CD4-positive, alpha-beta T cell treated with Interferon alpha-2 for 1 hour (primary cell): ENCODE results near the gene PHTF1.
"Not testable (repeated sequence)": the region's sequence is repeated elsewhere in the genome, so short reads cannot be mapped to it uniquely, and the experiment has no call there.

Experiments used
- DNase-seq, 2 donors: peaks; one replicate each; pipeline ENCODE4 v3.0.0-alpha.2; 2020 to 2022

PHTF1 gene

DNA sequence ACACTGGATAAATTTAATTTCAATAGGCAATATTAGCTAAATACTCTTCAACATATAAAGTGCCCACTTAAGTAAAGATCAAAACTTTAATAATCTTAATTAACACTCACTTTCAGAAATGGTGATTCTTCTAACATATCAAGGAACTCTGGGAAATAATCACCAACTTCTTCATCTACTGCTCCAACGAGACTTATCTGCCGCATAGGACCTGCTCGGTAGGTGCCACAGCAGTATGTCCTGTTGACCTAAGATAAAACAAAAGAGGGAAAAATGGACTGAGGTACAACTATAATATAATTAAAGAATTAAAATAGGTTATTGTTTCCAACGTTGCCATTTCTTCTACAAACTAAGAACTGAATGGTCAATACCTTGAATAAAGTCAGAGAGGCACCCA, 18.3 kb upstream of the PHTF1 start:
- no peak for DNase-seq

DNA sequence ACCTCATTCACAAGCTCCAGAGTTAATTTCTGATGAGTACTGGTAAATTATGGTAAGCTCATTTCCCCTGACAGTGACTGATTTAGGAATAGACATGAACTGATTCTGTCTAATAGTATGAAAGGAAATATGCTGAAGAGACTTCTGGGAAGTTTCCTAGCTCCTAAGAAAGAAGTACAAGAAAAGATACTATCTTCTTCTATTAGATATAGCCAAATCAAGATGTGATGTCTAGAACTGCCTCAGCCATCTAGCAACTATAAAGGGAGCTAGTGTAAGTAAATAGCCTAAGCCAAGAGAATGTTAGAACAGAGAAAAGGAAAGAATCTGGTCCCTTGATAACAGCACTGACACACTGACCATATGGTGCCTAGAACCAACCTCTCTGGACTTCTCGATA, 10.7 kb upstream of the PHTF1 start:
- DNase-seq = no peak

DNA sequence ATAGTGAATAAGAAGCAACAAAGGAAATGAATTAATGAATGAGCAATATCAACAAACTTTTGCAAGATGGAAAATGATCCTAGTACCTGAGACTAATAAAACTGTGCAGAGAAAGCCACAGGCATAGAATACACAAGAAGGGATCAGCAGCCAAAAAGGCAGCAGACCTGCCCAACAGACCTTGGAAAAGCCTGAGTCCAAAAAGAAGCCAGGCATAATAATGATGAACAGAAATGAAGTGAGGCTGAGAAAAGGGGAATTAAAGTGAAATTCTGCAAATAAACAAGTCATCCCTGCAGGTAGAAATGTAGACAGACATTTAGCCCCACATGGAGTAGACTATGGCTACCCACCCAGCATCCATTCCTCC, 10.3 kb upstream of the PHTF1 start:
- no peak for DNase-seq

DNA sequence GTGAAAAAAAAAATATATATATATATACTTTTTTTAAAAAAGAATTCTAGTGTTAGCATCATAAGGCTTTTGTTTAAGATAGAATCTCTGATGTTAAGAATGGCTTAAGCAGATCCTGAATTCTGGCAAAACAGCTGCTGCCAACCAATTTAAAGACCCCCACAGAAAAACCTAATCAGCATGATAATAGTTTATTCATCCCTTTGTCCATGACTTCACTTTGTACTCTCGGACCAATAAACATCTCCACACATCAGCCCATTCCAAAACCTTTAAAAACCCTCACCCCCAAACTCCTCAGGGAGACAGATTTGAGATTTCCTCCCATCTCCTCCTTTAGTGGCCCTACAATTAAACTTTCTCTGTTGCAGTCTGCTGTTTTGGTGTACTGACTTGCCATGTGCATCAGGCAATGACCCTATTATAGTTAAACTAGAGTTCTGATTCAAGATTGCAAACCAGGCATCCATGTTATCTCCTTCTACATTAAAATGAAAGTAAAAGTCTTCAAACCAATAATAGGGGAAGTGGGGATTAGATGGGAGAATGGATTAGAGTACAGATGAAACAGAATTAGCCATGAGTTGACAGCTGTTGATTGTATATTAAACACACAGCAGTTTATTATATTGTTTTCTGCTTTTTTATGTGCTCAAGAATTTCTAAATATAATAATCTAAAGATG, 9.8 kb upstream of the PHTF1 start:
- DNase-seq = no peak

DNA sequence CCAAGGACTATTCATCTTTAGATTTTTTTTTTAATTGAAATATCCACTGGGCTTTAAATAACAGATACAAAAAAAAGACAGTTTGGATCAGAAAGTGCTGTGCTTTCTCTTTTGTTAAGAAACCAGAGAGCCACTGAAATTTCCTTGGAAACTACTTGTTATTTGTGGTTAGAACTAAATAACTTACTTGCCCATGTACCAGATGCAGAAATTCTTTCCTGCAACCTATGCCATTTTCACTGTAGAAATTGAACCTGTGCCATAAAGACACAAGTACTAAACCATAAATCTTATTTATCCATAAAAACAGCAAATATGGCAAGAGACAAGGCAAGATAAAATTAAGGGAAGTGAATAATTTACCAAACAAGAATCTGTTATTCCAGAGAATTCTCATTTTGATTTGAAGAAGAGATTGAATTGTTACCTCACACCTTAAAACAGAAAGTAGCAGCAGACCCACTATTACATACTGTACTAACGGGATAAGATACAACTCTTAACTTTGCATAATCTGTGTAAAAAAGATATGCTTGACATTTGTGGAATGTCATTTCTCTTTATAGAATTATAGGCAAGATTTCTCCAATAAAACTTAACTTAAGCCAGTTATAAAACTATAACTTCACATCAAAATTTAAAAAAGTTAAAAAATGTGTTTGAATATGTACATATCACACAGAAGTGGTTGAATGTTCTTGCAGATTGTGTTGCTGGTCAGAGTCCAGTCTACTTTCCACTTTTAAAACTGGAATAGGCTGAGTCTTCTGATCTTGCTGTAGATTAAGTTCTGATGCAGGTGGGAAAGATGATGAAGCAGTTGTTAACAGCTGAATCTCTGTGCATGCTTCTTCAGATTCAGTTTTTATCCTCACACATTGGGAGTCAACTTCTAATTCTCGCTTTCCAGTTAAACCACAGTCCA, 6.3 kb upstream of the PHTF1 start:
- no peak for DNase-seq

DNA sequence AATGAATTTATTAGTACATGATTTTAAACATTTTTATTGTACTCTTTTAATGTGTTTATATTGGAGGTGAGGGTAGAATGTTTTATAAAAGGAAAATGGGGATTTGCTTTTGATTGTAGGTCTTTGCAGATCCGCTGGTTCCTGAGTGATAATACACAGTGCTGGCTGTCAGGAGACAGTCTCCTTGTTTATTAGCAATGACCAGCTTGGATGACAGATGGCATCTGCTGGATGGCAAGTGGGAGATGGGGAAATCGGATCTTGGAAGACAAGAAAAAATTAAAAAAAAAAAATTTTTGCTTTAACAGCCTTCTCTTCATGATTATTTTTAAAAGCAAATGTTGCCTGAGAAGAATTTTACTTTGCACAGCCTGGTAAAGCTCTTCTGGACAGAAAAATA, 4.4 kb upstream of the PHTF1 start:
- DNase-seq = no peak

DNA sequence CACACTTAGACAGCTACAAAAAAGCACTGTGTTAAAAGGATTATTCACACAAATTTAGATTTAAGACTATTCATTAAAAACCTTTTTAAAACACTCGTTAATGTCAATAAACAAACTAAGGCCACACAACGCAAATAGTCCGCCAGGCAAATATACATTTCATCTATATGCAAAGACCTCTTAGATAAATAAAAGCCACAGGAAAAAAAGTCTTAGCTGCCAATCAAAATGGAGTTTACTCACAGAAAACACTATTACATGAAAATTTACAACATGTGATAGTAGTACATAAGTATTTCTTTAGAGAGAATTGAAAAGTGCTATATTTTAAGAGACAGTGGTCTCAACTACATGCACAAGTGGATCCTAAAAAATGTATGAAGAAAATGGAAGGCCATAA, 2.7 kb upstream of the PHTF1 start:
- DNase-seq = no peak

DNA sequence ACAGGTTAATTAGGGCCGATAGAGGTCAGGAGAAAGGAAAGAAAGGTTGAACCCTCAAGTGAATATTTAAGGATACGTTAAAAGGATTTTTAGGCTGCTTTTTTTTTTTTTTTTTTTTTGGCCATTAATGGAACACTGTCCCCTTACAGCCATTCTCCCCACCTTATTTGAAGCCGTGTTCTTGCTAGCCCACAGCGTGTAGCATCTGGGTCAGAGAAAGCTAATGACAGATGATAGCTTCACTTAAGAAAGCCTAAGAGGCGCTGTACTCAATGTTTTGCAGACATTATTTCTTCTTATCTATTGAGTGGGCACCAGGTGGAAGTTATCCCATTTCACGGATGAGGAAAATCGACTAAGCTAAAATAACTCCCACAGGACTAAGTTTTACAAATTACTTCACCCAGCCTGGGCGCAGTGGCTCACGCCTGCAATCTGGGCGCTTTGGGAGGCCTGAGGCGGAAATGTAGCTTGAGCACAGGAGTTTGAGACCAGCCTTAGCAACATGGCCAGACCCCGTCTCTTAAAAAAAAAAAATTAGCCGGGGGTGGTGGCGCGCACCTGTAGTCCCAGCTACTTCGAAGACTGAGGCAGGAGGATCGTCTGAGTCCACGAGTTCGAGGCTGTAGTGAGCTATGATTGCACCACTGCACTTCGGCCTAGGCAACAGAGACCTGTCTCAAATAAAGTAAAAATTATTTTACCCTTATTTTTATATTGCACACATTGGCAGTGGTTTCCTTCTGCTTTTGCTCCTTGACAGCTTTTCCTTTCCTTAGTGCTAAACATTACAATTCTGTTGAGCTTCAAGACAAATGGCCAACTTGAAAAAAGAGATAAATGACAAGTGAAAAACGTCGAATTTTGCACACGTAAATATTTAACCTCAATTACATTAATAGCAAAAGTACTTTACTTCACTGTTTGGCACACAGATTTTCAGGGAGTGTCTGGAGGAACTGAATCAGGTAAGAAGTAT, 1.1 kb upstream of the PHTF1 start:
- no peak for DNase-seq

DNA sequence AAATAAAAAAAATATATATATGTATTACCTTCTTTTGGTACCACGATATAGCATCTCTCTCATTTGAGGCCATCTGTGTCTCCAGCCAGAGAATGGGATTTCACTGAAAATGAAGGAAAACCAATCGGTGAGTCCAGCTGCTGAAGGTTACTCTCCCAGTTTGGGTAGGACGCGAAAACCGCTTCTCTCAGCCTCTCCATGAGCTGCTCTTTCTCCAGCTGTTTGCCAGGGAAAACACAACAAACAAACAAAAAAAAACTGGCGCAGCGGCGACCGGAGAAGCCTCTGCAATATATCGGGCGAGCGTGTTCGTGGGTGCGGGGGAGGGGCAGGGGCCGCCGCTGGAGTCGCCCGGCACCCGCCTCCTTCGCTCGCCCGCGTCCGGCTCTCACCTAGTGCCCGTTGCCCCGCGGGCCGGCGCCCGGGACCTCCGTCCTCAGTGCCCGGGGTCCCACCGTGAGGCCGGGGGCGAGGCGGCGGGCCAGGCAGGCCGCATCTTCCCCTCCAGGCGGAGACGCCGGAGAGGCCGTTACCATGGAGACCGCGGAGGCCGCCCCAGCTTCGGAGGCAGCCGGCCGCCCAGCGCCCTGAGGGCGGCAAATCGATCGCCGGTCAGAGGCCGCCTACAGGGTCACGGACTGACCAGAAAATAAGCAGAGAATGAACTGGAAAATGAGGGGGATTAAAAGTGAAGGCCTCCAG, 504 bp downstream of the PHTF1 start:
- peak; percentile 57 to 67 for DNase-seq

DNA sequence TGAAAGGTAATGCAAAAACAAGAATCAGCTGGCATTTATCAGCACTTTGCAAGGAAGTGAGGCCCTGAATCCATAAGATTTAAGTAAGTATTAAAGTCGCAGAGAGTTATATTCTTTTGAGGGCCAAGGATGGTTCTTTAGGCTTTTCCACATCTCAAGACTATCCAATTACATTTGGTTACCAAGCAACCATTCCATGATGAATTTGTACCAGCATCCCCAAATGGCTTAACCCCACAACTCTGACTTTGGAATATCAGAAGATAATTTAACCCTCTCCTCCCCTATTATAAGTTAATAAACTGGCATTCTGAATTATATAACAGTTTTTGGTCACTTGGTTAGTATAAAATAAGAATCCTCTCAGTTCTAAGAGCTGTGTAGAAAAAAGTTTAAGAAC, 2.8 kb downstream of the PHTF1 start:
- DNase-seq = no peak

DNA sequence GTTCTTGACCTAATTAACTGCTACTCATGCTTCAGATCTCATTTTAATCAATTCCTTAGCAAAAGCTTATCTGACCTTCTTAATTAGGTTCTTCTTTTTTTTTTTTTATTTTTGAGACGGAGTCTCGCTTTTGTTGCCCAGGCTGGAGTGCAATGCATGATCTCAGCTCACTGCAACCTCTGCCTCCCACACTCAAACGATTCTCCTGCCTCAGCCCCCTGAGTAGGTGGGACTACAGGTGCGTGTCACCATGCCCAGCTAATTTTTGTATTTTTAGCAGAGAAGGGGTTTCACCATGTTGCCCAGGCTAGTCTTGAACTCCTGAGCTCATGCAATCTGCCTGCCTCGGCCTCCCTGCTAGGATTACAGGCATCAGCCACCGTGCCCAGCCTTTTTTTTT, 6.0 kb downstream of the PHTF1 start:
- not testable (repeated sequence) for DNase-seq

DNA sequence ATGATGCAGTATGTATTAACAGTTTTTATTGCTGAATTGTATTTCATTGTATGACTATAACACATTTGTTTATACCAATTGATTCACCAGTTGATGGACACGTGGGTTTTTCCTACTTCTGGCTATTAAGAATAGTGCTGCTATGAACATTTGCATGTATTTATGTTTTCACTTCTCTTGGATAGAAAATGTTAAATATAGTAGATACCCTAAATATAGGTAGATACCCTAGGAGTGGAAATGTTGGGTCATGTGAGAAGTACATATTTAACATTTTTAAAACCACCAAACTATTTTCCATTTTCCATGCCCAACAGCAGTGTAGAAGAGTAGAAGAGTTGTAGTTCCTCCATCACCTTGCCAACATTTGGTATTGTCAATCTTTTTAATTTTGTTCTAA, 7.8 kb downstream of the PHTF1 start:
- DNase-seq = no peak

DNA sequence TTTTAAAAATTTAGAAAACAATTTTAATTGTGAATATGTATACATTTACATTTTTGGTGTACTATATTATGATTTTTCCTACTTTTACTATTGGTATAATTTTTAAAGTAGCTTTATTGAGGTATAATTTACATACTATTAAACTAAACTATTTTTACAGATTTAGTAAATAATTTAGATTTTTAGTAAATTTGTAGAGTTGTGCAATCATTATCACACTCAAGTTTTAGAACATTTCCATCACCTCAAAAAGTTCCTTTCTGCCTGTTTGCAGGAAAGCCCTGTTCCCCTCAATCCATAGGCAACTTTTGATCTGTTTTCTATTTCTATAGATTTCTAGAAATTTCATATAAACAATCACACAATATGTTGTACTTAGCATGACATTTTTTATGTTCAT, 8.2 kb downstream of the PHTF1 start:
- no peak for DNase-seq

DNA sequence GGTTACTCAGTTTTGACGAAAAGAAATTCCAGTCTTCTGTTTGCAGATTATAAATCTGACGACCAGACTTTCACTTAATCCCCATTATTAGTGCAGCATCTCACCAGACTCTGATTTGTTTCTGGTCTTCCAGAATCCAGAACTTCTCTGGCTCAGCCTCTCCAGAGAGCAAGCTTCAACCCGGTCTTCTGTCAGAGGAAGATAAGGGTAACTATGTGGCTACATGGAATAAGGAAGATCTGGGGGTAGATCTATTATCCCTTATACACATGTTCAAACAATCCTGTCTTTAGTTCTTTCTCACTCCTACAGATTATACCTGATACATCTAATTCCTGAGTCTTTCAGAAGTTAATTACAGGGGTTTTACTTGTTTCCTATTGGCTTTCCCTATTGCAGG, 9.9 kb downstream of the PHTF1 start:
- no peak for DNase-seq

DNA sequence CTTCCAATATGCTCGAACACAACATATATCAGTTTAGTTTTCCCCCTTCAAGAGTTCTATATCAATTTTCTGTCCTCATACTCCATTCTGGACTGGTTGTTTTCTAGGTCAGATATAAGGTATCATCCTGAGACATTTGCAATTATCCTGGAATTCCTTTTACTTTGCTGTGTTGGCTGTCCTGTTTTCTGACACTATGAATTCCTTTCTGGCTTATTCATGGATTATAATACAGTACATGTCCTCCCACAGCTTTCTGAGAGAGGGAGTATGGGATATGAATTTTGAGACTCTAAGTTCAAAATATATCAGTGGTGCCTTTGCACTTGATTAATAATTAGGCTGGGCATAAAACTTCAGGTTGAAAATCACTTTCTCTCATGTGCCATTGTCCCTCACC, 11.9 kb downstream of the PHTF1 start:
- DNase-seq = no peak

DNA sequence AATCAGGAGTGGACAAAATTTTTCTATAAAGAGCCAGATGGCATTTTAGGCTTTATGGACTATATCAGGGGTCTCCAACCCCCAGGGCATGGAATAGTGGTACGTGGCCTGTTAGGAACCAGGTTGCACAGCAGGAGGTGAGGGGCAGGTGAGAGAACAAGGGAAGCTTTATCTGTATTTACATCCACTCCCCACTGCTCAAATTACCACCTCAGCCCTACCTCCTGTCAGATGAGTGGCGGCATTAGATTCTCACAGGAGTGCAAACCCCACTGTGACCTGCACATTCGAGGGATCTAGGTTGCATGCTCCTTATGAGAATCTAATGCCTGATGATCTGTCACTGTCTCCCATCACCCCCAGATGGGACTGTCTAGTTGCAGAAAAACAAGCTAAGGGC, 13.9 kb downstream of the PHTF1 start:
- no peak for DNase-seq

DNA sequence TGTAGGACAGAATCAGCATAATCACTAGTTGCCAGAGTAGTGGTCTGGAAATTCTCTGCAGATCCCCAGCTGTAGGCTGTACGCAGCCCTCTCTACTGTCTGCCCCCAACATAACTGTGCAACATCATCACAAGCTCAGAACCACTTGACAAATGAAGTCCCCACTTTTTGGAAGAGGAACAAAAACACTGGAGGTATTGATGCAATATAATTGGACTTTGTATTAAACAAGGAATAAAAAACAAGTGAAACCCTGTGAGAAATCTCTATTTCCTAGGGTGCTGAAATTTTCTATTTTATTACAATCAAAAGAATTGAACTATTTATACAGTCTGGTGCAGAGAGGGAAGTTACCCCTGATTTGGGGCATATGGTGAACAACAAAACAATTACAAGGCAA, 15.2 kb downstream of the PHTF1 start:
- DNase-seq = no peak

DNA sequence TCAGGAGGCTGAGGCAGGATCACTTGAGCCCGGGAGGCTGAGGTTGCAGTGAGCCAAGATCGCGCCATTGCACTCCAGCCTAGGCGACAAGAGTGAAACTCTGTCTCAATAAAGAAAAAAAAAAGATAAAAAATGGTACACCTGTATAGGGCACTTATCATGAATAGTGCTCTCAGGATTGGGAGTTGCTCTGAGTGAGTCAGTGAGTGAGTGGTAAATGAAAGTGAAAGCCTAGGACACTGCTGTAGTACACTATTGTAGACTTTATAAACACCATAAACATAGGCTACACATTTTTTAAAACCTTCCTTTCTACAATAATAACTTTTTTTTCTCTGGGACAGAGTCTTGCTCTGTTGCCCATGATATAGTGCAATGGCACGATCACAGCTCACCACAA, 16.8 kb downstream of the PHTF1 start:
- DNase-seq = peak in 1 of 2 donors; percentile 13

DNA sequence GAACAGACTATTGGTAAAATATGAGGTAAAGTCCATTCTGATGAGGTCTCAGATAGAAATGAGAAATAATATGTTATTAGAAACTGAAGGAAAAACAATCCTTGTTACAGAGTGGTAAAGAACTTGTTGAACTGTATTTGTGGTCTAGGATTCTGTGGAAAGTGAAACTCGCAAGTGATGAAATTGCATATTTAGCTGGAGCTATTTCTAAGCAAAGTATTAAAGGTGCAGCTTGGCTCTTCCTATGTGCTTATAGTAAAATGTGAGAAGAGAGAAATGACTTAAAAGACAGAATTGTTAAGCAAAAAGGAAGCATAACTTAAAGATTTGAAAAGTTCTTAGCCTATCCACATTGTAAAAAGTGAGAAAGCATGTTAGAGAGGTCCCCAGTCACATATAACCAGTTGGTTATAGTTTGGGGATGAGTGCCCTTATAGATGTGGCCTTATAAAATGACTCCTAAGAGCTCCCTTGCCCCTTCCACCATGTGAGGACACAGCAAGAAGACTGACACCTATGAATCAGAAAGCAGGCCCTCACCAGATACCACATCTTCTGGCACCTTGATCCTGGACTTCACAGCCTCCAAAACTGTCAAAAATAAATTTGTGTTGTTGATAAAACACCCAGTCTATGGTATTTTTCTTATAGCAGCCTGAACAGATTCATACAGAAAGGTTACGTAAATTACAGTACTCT, 24.8 kb downstream of the PHTF1 start:
- no peak for DNase-seq

DNA sequence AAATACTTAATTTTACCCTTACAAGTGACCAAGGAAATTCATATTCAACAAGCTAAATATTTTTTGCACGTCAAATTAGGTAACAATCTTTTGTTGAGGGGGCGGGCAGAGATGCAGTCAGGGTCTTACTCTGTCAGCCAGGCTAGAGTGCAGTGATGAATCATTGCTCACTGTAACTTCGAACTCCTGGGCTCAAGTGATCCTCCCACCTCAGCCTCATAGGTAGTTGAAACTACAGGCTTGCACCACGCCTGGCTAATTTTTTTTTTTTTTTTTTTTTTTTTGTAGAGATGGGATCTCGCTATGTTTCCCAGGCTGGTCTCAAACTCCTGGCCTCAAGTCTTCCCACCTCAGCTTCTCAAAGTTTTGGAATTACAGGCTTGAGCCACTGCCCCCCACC, 26.5 kb downstream of the PHTF1 start:
- no peak for DNase-seq

DNA sequence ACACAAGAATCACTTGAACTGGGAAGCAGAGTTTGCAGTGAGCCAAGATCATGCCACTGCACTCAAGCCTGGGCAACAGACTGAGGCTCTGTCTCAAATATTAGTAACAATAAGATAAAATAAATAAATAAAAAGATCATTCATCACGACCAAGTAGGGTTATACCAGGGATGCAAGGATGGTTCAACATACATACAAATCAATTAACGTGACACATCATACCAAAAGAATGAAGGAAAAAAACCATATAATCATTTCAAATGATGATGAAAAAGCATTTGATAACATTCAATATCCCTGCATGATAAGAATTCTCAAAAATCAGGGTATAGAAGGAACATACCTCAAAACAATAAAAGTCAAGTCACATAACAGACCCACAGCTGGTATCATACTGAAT, 38.3 kb downstream of the PHTF1 start:
- no peak for DNase-seq

DNA sequence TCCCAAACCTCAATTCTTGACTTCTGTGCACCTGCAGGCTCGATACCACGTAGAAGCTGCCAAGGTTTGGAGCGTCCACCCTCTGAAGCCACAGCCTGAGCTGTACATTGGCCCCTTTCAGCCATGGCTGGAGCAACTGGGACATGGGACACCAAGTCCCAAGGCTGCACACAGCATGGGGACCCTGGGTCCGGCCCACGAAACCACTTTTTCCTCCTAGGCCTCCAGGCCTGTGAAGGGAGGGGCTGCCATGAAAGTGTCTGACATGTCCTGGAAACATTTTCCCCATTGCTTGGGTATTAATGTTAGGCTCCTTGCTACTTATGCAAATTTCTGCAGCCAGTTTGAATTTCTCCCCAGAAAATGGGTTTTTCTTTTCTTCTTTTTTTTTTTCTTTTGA, 40.7 kb downstream of the PHTF1 start:
- not testable (repeated sequence) for DNase-seq
